ENCODE results near the gene FOXN1.

DNA sequence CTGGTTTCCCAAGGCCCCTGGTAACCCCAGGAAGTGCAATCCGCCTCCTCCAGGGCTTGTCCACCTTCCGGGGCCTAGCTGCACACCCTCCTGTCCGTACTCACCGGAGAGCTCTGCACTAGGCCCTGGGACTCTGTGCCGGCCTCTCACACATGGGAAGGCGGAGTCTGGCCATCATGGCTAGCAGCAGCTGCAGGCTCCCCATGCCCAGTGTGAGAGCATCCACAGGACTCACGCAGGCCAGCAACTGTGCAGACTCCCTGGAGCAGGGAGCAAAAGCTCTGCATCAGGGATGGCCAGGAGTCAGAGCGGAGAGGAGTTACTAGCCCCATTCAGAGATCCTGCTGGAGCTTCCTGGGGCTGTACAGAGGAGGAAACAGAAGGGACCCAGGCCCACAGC, 20.2 kb downstream of the FOXN1 start:
- TF ChIP-seq FOXK1 (CRISPR knock-in tag; IDR thresholded peaks at IDR 0.05) = no peak
- TF ChIP-seq, protein P1, sequence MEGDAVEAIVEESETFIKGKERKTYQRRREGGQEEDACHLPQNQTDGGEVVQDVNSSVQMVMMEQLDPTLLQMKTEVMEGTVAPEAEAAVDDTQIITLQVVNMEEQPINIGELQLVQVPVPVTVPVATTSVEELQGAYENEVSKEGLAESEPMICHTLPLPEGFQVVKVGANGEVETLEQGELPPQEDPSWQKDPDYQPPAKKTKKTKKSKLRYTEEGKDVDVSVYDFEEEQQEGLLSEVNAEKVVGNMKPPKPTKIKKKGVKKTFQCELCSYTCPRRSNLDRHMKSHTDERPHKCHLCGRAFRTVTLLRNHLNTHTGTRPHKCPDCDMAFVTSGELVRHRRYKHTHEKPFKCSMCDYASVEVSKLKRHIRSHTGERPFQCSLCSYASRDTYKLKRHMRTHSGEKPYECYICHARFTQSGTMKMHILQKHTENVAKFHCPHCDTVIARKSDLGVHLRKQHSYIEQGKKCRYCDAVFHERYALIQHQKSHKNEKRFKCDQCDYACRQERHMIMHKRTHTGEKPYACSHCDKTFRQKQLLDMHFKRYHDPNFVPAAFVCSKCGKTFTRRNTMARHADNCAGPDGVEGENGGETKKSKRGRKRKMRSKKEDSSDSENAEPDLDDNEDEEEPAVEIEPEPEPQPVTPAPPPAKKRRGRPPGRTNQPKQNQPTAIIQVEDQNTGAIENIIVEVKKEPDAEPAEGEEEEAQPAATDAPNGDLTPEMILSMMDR (IDR thresholded peaks at IDR 0.05) = no peak

Data from WTC11 (cell line).